ENCODE measurements around the gene GADD45B. TPM values are rescaled to one million over a fixed set of nuclear protein-coding genes. Genes with fewer than 3 reads are reported as not detected.
"Not testable (repeated sequence)": the region's sequence is repeated elsewhere in the genome, so short reads cannot be mapped to it uniquely, and the experiment has no call there.

GADD45B gene
- total and polyA plus RNA-seq, 2 of the 4 experiments (the other 2 are of a cell fraction) = 30.1 to 106 TPM

GRCh38 chr19:2493448-2493847 is 17.5 kb downstream of the GADD45B start:
- H2BK20ac ChIP-seq (ENCODE audit: low read depth, low read length) = peak overlapping the region; percentile 74
- H3K14ac ChIP-seq (replicated peaks; ENCODE audit: low read depth, low read length) = peak overlapping the region; percentile 58; the same call in 1 of the 2 replicates
- CTCF ChIA-PET; POLR2A ChIA-PET (ENCODE audit: unreplicated experiment); H3K9ac ChIP-seq (ENCODE audit: low read depth, low read length); ATAC-seq (ENCODE audit: low read depth); H4K20me1 ChIP-seq (ENCODE audit: insufficient read depth, low read length); H2AK9ac ChIP-seq (replicated peaks; ENCODE audit: low read depth, low read length, poor library complexity); H3K27ac ChIP-seq (ENCODE audit: insufficient read depth, low read length); H3K4me2 ChIP-seq (ENCODE audit: low read depth, low read length); H2BK5ac ChIP-seq (ENCODE audit: low read depth, low read length, poor library complexity, severe bottlenecking); H3K27me3 ChIP-seq (ENCODE audit: control insufficient read depth, insufficient read depth, low read length); H4K8ac ChIP-seq (ENCODE audit: low read depth in 2 of 2, low read length in 2 of 2); H3K36me3 ChIP-seq (ENCODE audit: control insufficient read depth, insufficient read depth, low read length); H3K9me3 ChIP-seq (ENCODE audit: control insufficient read depth, insufficient read depth, low read length); intact Hi-C loops (cut with micrococcal nuclease); H3K4me3 ChIP-seq (ENCODE audit: insufficient read depth, low read depth, low read length); in situ Hi-C loops (cut with MboI; ENCODE audit: low sequenced_read_pairs); DNase-seq; H4K5ac ChIP-seq (ENCODE audit: low read depth, low read length); H2AFZ ChIP-seq (replicated peaks; ENCODE audit: low read length, poor library complexity); BruUV-seq (replicated peaks); H3K56ac ChIP-seq (ENCODE audit: extremely low read depth, insufficient read depth, low read length); H3K18ac ChIP-seq (ENCODE audit: low read depth, low read length); H4K91ac ChIP-seq (ENCODE audit: insufficient read depth, low read depth, low read length); dilution Hi-C loops (cut with HindIII; ENCODE audit: low sequenced_read_pairs, unreplicated experiment): not testable (repeated sequence)
- 0 out of 3 replicates have a peak overlapping the region, but pooled peaks have one; percentile 33 for H2BK15ac ChIP-seq (ENCODE audit: low read depth, low read length)
- peak overlapping the region; percentile 86 for H2BK120ac ChIP-seq (ENCODE audit: low read depth, low read length)
- 0 out of 2 replicates have a peak overlapping the region, but pooled peaks have one; percentile 33 for H3K23ac ChIP-seq (ENCODE audit: low read depth, low read length)
- H3K79me1 ChIP-seq (ENCODE audit: low read depth in 1 of 2, low read length in 2 of 2) = peaks cover 0 to 26% of the 10 kb centered on the region in 2 experiments; a peak in 2 of 4 replicates
- WGBS, 2 experiments (ENCODE audit: extremely low coverage in 2 of 2, insufficient read length in 1 of 2) = 88% methylated on average over 6 of the region's 14 CpGs; no CpG with 5 or more reads in 1 of the 2 experiments
- H3K9me1 ChIP-seq (ENCODE audit: insufficient read depth, low read length) = peaks cover 14% of the 10 kb centered on the region
- H3K4ac ChIP-seq (ENCODE audit: low read depth, low read length) = peak overlapping the region; percentile 71; the same call in 1 of the 2 replicates
- H2AK5ac ChIP-seq (ENCODE audit: low read depth, low read length) = peak overlapping the region; percentile 23
- peaks cover 22% of the 10 kb centered on the region for H3K4me1 ChIP-seq (ENCODE audit: control insufficient read depth, insufficient read depth, low read length)

Measured in IMR-90 (cell line).